SU-DHL-6 (cell line): ENCODE data around the gene FAM171A2.

ENCODE experiments used
- EZH2phosphoT487 ChIP-seq: fragments of 200-600 bp; sonication (generic), shearing (Covaris generic); conservative IDR thresholded peaks from 2 replicates; pipeline ENCODE4 v1.6.1; 2018; ENCODE audit warnings: mild to moderate bottlenecking, antibody characterized with exemption, low read length, moderate library complexity, mixed read lengths
- TF ChIP-seq, protein P1 (sequence below): fragments of 200-600 bp; sonication (generic); IDR thresholded peaks from one replicate; pipeline ENCODE4 v1.5.1; 2017; ENCODE audit warnings: antibody characterized with exemption, mild to moderate bottlenecking, low read length, moderate library complexity; ENCODE audit not compliant: insufficient read depth, poor library complexity, severe bottlenecking

GRCh38 chr17:44362459-44362948 lies 1.1 kb downstream of the FAM171A2 start:
- TF ChIP-seq, protein P1, sequence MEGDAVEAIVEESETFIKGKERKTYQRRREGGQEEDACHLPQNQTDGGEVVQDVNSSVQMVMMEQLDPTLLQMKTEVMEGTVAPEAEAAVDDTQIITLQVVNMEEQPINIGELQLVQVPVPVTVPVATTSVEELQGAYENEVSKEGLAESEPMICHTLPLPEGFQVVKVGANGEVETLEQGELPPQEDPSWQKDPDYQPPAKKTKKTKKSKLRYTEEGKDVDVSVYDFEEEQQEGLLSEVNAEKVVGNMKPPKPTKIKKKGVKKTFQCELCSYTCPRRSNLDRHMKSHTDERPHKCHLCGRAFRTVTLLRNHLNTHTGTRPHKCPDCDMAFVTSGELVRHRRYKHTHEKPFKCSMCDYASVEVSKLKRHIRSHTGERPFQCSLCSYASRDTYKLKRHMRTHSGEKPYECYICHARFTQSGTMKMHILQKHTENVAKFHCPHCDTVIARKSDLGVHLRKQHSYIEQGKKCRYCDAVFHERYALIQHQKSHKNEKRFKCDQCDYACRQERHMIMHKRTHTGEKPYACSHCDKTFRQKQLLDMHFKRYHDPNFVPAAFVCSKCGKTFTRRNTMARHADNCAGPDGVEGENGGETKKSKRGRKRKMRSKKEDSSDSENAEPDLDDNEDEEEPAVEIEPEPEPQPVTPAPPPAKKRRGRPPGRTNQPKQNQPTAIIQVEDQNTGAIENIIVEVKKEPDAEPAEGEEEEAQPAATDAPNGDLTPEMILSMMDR = no peak
- TF ChIP-seq EZH2phosphoT487 = no peak
